Measurements from ENCODE around the gene HILPDA. TPM values are rescaled to one million over a fixed set of nuclear protein-coding genes. Genes with fewer than 3 reads are reported as not detected.

Gene HILPDA
- total and polyA plus RNA-seq, 10 of the 15 experiments (the other 5 are each of a cell fraction or from before 2014, with no cell fraction given): 12.0 to 232 (median 26.4) TPM

DNA sequence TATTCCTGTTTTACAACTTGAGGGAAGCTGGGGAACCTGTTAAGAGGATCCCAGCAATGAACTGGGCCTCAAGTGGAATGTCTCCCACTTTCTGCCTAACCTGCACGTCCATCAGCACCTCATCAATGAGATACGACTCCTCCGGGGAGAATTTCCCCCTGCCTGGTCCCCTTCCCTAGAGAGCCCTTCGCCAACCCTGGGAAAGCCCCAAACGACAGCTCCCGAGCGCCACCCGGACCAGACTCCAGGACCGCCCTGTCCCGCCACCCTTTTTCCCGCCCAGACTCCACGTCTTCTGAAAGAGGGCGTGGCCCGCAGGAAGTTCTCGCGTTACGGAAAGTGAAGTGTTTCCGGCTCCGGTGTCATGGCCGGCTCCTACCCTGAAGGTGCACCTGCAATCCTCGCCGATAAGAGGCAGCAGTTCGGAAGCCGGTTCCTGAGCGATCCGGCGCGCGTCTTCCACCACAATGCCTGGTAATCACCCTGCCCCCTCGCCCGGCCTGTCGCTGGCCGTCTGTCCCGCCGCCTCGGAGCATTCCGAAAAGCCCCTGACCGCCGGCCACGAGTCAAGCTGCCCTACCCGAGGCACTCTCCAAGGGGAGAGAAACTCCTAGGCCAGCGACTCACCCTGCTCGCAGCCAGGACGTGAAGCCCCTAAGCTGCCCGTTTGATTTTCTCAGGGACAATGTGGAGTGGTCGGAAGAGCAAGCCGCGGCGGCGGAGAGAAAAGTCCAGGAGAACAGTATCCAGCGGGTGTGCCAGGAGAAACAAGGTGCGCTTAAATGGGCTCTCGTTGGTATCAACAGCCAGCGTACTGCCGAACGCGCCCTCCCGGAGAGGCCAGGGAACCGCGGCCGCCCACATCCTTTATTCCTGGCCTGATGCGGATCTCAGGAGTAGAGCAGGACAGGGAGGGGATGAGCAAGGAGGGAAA lies 21.0 kb downstream of the HILPDA start, which contains the start of gene METTL2B (continued):
- TF ChIP-seq, protein P1, sequence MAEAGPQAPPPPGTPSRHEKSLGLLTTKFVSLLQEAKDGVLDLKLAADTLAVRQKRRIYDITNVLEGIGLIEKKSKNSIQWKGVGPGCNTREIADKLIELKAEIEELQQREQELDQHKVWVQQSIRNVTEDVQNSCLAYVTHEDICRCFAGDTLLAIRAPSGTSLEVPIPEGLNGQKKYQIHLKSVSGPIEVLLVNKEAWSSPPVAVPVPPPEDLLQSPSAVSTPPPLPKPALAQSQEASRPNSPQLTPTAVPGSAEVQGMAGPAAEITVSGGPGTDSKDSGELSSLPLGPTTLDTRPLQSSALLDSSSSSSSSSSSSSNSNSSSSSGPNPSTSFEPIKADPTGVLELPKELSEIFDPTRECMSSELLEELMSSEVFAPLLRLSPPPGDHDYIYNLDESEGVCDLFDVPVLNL (IDR thresholded peaks at IDR 0.05; ENCODE audit: low read depth, low read length): peak; percentile 86
- TF ChIP-seq ZNF207 (IDR thresholded peaks at IDR 0.05; ENCODE audit: borderline replicate concordance) (0 out of 2 replicates have a peak, but pooled peaks have one; percentile 43), POLR2A (IDR thresholded peaks at IDR 0.05; ENCODE audit: low read depth, low read length) (peak; percentile 86), GABPA (IDR thresholded peaks at IDR 0.05; ENCODE audit: low read depth) (peak; percentile 92), POLR2AphosphoS2 (IDR thresholded peaks at IDR 0.05; ENCODE audit: low read depth, low read length) (0 out of 2 replicates have a peak, but pooled peaks have one; percentile 39), CREB1 (IDR thresholded peaks at IDR 0.05; ENCODE audit: low read depth) (peak; percentile 83), BACH1 (IDR thresholded peaks at IDR 0.05; ENCODE audit: borderline replicate concordance) (peak; percentile 18; the same call in 1 of the 2 replicates), NR2C1 (IDR thresholded peaks at IDR 0.05) (peak; percentile 73), NBN (IDR thresholded peaks at IDR 0.05) (peak; percentile 60; the same call in 1 of the 2 replicates), HDGF (IDR thresholded peaks at IDR 0.05) (peak; percentile 84; the same call in 1 of the 2 replicates), YY1 (IDR thresholded peaks at IDR 0.05; ENCODE audit: low read depth, low read length) (peak; percentile 98), RB1 (IDR thresholded peaks at IDR 0.05; ENCODE audit: borderline replicate concordance) (peak; percentile 99), SMAD5 (IDR thresholded peaks at IDR 0.05; ENCODE audit: low read depth) (peak; percentile 65; the same call in 1 of the 2 replicates), POLR2AphosphoS5 (IDR thresholded peaks at IDR 0.05; ENCODE audit: low read length) (peak; percentile 80; the same call in 1 of the 2 replicates), SIN3A (IDR thresholded peaks at IDR 0.05; ENCODE audit: low read depth, low read length) (peak; percentile 43; the same call in 1 of the 2 replicates)
- TF ChIP-seq, protein P2, sequence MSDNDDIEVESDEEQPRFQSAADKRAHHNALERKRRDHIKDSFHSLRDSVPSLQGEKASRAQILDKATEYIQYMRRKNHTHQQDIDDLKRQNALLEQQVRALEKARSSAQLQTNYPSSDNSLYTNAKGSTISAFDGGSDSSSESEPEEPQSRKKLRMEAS (IDR thresholded peaks at IDR 0.05; ENCODE audit: low read depth, low read length): peak; percentile 75
- TF ChIP-seq, protein P3, sequence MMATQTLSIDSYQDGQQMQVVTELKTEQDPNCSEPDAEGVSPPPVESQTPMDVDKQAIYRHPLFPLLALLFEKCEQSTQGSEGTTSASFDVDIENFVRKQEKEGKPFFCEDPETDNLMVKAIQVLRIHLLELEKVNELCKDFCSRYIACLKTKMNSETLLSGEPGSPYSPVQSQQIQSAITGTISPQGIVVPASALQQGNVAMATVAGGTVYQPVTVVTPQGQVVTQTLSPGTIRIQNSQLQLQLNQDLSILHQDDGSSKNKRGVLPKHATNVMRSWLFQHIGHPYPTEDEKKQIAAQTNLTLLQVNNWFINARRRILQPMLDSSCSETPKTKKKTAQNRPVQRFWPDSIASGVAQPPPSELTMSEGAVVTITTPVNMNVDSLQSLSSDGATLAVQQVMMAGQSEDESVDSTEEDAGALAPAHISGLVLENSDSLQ (IDR thresholded peaks at IDR 0.05): peak; percentile 58
- TF ChIP-seq, protein P4, sequence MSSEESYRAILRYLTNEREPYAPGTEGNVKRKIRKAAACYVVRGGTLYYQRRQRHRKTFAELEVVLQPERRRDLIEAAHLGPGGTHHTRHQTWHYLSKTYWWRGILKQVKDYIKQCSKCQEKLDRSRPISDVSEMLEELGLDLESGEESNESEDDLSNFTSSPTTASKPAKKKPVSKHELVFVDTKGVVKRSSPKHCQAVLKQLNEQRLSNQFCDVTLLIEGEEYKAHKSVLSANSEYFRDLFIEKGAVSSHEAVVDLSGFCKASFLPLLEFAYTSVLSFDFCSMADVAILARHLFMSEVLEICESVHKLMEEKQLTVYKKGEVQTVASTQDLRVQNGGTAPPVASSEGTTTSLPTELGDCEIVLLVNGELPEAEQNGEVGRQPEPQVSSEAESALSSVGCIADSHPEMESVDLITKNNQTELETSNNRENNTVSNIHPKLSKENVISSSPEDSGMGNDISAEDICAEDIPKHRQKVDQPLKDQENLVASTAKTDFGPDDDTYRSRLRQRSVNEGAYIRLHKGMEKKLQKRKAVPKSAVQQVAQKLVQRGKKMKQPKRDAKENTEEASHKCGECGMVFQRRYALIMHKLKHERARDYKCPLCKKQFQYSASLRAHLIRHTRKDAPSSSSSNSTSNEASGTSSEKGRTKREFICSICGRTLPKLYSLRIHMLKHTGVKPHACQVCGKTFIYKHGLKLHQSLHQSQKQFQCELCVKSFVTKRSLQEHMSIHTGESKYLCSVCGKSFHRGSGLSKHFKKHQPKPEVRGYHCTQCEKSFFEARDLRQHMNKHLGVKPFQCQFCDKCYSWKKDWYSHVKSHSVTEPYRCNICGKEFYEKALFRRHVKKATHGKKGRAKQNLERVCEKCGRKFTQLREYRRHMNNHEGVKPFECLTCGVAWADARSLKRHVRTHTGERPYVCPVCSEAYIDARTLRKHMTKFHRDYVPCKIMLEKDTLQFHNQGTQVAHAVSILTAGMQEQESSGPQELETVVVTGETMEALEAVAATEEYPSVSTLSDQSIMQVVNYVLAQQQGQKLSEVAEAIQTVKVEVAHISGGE (CRISPR knock-in tag; IDR thresholded peaks at IDR 0.05): peak; percentile 51; the same call in 1 of the 2 replicates
- TF ChIP-seq, protein P5, sequence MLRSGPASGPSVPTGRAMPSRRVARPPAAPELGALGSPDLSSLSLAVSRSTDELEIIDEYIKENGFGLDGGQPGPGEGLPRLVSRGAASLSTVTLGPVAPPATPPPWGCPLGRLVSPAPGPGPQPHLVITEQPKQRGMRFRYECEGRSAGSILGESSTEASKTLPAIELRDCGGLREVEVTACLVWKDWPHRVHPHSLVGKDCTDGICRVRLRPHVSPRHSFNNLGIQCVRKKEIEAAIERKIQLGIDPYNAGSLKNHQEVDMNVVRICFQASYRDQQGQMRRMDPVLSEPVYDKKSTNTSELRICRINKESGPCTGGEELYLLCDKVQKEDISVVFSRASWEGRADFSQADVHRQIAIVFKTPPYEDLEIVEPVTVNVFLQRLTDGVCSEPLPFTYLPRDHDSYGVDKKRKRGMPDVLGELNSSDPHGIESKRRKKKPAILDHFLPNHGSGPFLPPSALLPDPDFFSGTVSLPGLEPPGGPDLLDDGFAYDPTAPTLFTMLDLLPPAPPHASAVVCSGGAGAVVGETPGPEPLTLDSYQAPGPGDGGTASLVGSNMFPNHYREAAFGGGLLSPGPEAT (IDR thresholded peaks at IDR 0.05; ENCODE audit: low read depth): peak; percentile 98

Data from GM12878 (cell line).